Stimulated activated CD4-positive, alpha-beta T cell treated with anti-CD3 and anti-CD28 coated beads, Interleukin-1b, Interleukin-23, amount 100 ng/mL, for 1 hour (primary cell): ENCODE data around the gene SSUH2.
"Not testable (repeated sequence)": the region's sequence is repeated elsewhere in the genome, so short reads cannot be mapped to it uniquely, and the experiment has no call there.

Experiments
- DNase-seq, 2 donors: peaks; one replicate each; pipeline ENCODE4 v3.0.0-alpha.2; 2020; ENCODE audit warnings: low read depth in 2 of 2

Gene SSUH2

DNA sequence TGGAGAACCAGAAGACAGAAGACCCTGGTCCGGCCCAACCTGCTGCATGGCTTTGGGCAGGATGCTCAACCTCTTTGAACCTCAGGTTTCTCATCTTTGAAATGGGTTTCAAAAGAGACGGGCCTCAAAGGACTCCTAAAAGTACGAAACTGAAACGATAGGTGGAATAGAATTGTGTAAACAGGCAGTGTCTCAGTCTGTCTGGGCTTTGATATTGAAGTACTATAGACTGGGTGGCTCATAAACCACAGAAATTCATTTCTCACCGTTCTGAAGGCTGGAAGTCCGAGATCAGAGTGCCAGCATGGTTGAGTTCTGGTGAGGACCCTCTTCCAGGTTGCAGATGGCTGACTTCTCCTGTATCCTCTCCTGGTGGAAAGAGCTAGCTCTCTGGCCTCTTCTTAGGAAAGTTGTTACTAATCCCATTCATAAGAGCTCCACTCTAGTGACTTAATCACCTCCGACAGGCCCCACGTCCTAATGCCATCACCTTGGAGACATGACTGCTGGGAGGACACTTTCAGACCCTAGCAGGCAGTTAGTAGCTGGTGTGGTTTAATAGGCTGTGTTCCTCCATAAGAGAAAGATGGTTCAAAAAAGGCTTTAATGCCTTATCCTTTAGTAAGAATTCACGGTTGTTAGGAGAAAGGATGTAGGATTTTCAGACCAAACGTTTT, 35.7 kb downstream of the SSUH2 start:
- no peak for DNase-seq

- DNase-seq: no peak
Observed at GRCh38 chr3:8608041-8608790, 36.4 kb downstream of the SSUH2 start.

GRCh38 chr3:8607234-8608040, 37.2 kb downstream of the SSUH2 start:
- DNase-seq: no peak

- DNase-seq: no peak
Observed at GRCh38 chr3:8606701-8607231, 37.8 kb downstream of the SSUH2 start.

DNA sequence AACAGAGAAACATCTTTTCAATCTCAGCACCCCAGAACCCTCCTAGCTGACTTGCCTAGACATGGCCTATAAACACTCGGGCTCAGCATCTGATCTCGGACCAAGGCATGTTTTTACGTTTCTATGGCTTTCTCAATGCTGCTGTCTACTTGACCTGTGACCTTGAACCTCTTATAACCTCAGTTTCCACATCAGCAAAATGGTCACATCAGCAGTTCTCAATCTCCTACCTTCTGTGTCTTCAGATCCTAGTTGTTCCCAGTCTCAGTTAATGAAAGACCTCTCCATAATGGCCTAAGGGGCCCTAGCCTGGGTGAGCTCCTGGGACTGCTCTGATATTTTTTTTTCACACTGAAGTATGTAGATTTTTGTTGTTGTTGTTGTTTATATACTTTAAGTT, 39.6 kb downstream of the SSUH2 start:
- DNase-seq: no peak

GRCh38 chr3:8604006-8604405, 40.6 kb downstream of the SSUH2 start:
- DNase-seq: no peak

DNA sequence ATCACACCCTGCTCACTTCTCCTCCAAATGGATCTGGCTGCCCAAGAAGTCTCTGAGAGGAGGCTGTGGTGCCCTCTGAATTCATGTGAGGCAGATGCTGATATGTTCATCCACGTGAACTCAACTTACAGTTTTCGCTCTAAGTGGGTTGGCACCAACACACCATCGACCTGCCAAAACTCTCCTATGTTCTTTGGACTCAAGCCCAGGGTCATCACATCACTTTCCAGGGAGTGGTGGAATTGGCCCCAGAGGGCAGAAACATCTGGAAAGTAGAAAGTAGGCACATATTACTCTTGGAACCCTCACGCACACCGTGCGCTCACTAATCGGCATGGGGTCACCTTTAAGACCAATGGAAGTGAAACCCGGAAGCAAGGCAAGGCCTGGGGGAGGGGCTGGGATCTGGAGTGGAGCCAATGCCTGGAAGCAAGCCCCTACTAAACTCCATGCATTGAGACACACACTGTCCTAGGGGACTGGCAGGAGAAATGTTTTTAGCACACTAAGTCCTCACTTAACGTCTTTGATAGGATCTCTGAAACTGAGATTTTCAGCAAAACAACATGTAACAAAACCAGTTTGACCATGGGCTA, 41.4 kb downstream of the SSUH2 start:
- DNase-seq: no peak

DNA sequence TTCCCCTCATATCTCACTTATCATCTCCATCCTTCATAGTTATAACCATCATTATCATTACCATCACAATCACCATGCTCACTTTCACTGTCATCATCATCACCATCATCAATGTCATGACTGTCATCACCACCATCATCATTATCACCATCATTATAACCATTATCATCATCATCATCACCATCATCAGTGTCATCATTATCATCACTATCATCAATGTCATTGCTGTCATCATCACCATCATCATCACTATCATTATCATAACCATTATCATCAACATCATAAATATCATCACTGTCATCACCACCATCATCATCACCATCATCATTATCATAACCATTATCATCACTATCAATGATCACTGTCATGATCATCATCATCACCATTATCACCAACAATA, 44.1 kb downstream of the SSUH2 start:
- DNase-seq: no peak

GRCh38 chr3:8599146-8599545, 45.5 kb downstream of the SSUH2 start:
- DNase-seq: no peak

DNA sequence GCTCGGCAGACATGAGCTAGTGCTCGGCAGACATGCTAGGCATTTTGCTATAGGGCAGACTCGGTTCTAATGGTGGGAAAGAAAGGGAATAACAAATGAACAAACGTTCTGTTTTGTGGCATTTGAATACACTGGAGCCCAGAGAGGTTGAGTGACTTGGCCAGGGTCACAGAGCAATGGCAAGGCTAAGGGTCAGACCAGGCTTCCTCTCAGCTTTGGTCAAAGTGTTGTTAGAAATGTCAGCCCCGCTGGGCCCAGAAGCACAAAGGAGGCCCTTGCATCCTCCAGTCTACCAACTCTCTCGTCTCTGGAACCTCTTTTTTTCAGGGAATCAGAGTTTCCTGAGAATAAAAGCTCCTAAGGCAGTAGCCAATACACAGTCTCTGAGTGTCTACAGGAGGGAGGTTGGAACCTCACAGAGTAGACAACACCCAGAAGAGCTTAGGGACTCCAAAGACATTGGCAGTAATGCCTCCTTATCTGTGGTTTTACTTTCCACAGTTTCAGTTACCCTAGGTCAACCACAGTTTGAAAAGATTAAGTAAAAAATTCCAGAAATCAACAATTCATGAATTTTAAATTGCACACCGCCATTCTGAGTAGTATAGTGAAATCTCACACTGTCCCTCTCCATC, 47.3 kb downstream of the SSUH2 start:
- no peak for DNase-seq

- DNase-seq: no peak
Observed at GRCh38 chr3:8596321-8597218, 48.0 kb downstream of the SSUH2 start.

DNA sequence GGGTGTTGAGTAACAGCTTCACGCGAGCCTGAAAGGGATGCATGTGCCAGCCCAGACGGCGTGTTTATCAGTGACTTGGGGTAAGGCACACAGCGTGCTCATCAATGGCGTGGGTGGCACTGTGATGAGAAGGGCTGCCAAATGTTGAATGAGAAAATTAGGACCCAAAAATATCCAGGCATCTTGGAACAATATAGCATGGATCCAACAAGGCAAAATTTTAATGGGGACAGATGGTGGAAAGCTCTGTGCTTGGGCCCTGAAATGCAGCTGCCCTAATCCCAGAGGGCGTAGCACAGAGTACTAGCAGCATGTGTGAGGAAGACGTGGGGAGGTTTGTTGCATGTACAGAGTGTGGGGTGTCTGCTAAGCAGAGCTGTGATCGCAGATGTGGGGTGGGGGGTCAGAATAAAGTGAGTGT, 48.9 kb downstream of the SSUH2 start:
- DNase-seq: no peak

GRCh38 chr3:8595252-8595651, 49.3 kb downstream of the SSUH2 start:
- DNase-seq: no peak

- no peak for DNase-seq
Observed at GRCh38 chr3:8593021-8593827, 51.4 kb downstream of the SSUH2 start.

DNA sequence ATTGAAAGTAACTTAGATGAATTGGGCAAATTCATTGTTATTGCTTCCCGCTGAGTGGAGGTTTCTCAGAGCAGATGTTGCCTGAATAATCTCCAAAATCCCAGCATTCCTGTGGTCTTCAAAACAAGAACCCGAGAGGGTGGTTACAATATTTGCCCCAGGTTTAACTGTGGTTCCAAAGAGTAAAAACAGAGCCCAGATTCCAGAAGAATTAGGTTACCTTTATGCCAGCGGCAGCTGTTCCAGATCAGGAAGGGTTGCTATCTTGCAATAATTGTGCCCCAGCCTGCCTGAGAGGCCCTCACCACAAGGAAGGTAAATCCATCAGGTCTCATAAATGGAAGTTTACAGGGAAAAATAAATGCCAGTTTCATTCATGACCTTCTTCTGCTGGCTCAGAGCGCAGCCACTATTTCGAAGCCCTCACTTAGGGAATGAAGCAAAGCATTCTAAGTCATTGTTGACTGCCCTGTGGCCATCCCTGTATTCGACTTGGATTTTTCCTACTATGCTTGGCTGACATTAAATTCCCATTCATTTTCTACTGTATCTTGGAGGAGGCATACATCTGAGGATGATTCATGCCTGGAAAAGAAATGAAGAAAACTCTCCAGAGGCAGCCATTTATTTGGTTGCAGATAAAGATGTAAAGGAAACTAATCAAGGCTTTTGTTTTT, 54.6 kb downstream of the SSUH2 start:
- DNase-seq: no peak

GRCh38 chr3:8584661-8585060, 59.9 kb downstream of the SSUH2 start:
- no peak for DNase-seq

- no peak for DNase-seq
Observed at GRCh38 chr3:8581806-8582445, 62.7 kb downstream of the SSUH2 start.

DNA sequence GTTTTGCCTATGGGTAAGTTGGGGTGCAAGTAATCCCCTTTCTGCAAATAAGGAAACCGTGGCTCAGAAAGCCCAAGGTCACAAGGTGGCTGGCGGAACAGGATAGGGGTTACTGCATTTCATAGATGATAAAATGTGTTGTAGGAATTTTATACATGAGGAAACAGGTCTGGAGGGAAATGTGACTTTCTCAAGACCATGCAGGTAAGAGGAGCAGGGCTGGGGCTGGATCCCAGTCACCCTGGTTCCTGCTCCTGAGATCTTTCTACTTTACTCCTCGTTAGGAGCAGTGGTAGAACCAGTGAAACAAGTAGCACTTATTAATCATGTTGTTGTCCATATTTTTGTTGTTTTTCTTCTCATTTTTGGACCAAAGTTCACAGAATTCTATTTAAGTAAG, 63.2 kb downstream of the SSUH2 start:
- DNase-seq: no peak

DNA sequence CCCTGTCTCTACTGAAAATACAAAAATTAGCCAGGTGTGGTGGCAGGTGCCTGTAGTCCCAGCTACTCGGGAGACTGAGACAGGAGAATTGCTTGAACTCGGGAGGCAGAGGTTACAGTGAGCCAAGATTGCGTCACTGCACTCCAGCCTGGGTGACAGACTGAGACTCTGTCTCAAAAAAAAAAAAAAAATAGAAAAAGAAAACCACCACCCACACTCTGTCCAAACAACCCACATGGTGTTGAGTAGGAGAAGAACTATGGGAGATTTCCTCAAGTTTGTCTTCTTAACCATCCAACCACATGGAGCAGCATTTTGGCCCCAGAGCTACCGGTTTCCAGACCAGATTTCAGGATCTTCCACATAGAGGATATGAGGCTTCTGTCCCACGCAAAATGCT, 64.2 kb downstream of the SSUH2 start:
- DNase-seq: not testable (repeated sequence)
